NOMO-1 (cell line): ENCODE measurements around the gene CTDNEP1.
A peak's percentile ranks its signal among the peaks of the same experiment; 100 is the strongest.

ENCODE experiments used
- DNase-seq, 2 experiments: peaks; one replicate each; lab custom pipeline; 2025; ENCODE audit not compliant: unreplicated experiment in 2 of 2; lab: John Stamatoyannopoulos, UW

Gene CTDNEP1

GRCh38 chr17:7232114-7232513, 19.4 kb downstream of the CTDNEP1 start:
- no peak for DNase-seq

GRCh38 chr17:7229504-7229903, 22.0 kb downstream of the CTDNEP1 start:
- no peak for DNase-seq

- DNase-seq: no peak
Measured at GRCh38 chr17:7228920-7229319, 22.6 kb downstream of the CTDNEP1 start.

GRCh38 chr17:7226721-7227710, 24.5 kb downstream of the CTDNEP1 start:
- no peak for DNase-seq

- DNase-seq: no peak
Measured at GRCh38 chr17:7225711-7226331, 25.7 kb downstream of the CTDNEP1 start.

- no peak for DNase-seq
Measured at GRCh38 chr17:7224661-7225111, 26.8 kb downstream of the CTDNEP1 start.

- no peak for DNase-seq
Measured at GRCh38 chr17:7224110-7224509, 27.4 kb downstream of the CTDNEP1 start.

- no peak for DNase-seq
Measured at GRCh38 chr17:7223375-7223774, 28.2 kb downstream of the CTDNEP1 start.

GRCh38 chr17:7222972-7223292, 28.6 kb downstream of the CTDNEP1 start:
- no peak for DNase-seq

DNA sequence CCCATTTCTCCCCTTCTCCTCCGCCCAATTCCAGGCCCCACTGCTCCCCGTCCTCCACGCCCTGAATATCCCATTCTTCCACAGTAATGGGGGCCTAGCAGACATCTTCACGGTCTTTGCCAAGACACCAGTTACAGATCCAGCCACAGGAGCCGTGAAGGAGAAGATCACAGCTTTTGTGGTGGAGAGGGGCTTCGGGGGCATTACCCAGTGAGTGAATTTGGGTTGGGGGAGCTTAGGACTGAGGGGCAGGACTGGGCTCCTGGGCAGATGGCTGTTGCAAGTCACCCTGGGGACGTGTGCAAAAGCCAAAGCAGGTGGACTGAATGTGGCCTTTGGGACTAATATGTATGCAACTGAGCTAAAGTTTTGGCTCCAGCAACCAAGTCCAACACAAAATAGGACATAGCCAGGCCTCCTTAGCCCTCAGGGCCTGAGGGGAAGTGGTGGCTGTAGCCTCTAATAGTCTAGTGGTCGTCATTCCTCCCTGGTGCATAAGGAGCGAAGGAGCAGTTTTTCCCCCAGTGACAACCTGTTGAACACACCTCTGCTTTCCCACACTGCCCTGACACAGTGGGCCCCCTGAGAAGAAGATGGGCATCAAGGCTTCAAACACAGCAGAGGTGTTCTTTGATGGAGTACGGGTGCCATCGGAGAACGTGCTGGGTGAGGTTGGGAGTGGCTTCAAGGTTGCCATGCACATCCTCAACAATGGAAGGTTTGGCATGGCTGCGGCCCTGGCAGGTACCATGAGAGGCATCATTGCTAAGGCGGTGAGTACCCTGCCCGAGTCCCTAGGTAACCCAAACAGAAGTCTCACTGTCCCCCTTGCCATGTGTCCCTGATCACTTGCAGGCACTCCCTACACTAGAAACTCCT, 29.2 kb downstream of the CTDNEP1 start:
- DNase-seq: no peak

GRCh38 chr17:7221278-7222092, 30.0 kb downstream of the CTDNEP1 start:
- no peak for DNase-seq

DNA sequence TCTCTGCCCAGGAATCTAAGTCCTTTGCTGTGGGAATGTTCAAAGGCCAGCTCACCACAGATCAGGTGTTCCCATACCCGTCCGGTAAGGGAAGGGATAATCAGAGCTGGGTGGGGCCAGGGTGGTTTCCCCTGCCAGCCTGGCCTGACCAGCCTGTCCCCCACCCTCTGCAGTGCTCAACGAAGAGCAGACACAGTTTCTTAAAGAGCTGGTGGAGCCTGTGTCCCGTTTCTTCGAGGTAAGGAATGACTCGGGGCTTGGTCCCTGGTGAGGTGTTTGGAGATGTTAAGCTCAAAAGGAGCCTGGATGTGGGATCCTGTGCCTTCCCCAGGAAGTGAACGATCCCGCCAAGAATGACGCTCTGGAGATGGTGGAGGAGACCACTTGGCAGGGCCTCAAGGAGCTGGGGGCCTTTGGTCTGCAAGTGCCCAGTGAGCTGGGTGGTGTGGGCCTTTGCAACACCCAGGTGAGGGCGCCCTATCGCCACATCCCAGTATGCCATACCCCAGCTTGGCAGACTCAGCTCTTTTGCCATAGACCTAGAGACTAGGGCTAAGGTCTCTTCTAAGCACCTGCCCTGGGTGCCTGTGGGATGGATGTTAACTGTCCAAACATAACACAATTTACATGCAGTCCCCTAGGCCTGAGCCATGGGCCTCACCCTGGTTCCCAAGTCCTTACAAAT, 30.8 kb downstream of the CTDNEP1 start:
- peak; percentile 53 to 71 for DNase-seq

DNA sequence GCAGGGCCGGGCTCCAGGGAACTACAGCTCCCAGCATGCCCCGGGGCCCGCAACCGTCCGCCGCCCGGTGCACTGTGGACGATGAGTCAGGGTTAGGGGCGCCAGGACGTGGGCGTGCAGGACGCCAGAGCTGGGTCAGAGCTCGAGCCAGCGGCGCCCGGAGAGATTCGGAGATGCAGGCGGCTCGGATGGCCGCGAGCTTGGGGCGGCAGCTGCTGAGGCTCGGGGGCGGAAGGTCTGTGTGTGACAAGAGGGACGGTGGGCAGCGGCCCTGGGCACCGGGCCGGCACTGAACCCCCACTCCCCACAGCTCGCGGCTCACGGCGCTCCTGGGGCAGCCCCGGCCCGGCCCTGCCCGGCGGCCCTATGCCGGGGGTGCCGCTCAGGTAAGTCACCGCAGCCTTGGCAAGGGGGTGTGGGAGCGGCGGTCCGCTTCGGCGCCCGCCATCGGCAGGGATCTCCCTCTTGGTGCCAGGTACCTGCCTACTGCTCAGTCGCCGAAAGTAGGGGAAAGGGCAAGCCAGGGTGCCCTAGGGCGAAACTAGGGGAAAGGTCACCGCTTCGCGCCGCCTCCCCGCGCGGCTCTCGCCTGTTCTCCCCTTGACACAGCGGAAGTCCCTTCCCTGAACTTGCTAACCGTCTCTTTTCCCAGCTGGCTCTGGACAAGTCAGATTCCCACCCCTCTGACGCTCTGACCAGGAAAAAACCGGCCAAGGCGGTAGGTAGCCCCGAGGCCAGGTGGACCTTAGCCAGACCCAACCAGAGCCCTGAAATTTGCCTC, 31.5 kb downstream of the CTDNEP1 start, which contains the start of the genes ACADVL and DLG4:
Gene ACADVL (plus strand): TSS at position 127 of the 781 bp plus-strand sequence. CDS start 47 bp downstream, at position 174.
Gene DLG4 (minus strand): TSS at position 25 of the 781 bp plus-strand sequence.
- DNase-seq: peak; percentile 72 to 79

DNA sequence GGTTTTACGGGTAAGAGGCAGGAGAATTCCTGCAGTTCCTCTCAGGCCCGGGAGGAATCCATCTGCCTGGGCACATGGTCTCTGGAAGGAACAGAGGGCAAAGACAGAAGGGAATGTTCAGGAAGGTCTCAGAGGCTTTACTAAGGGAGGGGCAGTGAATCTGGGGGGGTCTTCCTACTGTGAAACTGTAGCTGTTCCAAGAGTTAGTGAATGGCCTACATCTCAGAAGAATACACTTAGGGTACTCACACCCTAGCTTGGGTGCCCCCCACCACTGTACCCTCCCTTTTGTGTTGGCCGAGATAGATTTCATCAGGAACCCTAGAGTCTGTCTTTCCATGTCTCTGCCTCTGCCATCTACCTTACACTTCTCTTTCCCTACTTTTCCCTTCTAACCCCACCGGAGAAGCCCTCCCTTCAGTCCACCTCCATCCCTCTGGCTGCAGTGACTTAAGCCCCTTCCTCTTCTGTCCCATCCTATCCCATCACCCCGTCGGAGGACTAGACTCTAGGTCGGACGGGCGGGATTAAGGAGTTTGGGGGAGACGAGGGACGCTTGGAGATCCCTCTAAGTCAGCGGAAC, 32.2 kb downstream of the CTDNEP1 start:
- no peak for DNase-seq

- DNase-seq: no peak
Measured at GRCh38 chr17:7218758-7219157, 32.8 kb downstream of the CTDNEP1 start.

- no peak for DNase-seq
Measured at GRCh38 chr17:7218166-7218565, 33.4 kb downstream of the CTDNEP1 start.

GRCh38 chr17:7217113-7217987, 34.2 kb downstream of the CTDNEP1 start:
- DNase-seq: peak; percentile 56
